Measurements from ENCODE around the gene VPS39.
A peak's percentile ranks its signal among the peaks of the same experiment; 100 is the strongest.

Gene VPS39

DNA sequence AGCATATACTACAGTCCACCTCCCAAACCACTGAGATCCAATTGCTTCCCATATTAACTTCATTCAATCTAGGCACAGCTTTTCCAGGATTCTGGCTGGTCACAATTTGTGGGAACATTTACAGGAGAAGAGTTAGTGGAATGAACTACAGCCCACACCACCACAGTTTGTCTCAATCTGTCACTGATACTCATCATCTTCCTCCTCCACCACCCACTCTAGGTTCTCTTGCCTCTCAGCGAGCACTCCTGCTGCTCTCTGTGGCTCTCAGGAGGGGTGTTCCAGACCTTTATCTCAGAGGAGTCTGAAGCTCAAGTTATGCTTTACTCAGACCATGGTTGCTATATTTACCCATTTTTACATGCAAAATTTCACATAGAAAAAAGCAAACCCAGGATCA, 87.8 kb downstream of the VPS39 start:
- H3K9me3 ChIP-seq (ENCODE audit: insufficient read depth, low read length) = no peaks in the 10 kb centered on the region
- no peak overlapping the region for H3K9ac ChIP-seq (ENCODE audit: low read length)
- H3K4me1 ChIP-seq (ENCODE audit: low read length) = no peaks in the 10 kb centered on the region
- TF ChIP-seq, protein P1, sequence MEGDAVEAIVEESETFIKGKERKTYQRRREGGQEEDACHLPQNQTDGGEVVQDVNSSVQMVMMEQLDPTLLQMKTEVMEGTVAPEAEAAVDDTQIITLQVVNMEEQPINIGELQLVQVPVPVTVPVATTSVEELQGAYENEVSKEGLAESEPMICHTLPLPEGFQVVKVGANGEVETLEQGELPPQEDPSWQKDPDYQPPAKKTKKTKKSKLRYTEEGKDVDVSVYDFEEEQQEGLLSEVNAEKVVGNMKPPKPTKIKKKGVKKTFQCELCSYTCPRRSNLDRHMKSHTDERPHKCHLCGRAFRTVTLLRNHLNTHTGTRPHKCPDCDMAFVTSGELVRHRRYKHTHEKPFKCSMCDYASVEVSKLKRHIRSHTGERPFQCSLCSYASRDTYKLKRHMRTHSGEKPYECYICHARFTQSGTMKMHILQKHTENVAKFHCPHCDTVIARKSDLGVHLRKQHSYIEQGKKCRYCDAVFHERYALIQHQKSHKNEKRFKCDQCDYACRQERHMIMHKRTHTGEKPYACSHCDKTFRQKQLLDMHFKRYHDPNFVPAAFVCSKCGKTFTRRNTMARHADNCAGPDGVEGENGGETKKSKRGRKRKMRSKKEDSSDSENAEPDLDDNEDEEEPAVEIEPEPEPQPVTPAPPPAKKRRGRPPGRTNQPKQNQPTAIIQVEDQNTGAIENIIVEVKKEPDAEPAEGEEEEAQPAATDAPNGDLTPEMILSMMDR (IDR thresholded peaks at IDR 0.05; ENCODE audit: low read depth, low read length) = no peak
- no peak for TF ChIP-seq EZH2phosphoT487 (IDR thresholded peaks at IDR 0.05; ENCODE audit: low read depth)
- no peak overlapping the region for H3K27ac ChIP-seq (ENCODE audit: low read length)
- no peak overlapping the region for H3K4me2 ChIP-seq (ENCODE audit: low read length)
- H4K20me1 ChIP-seq (ENCODE audit: insufficient read depth, low read length) = no peaks in the 10 kb centered on the region
- no peaks in the 10 kb centered on the region for H3K36me3 ChIP-seq (replicated peaks; ENCODE audit: low read depth, low read length)
- H2AFZ ChIP-seq (ENCODE audit: low read depth, low read length) = no peak overlapping the region
- H3K27me3 ChIP-seq (ENCODE audit: low read depth, low read length) = peaks cover 17% of the 10 kb centered on the region
- no peaks in the 10 kb centered on the region for H3K79me2 ChIP-seq (ENCODE audit: low read length)
- no peak overlapping the region for H3K4me3 ChIP-seq (ENCODE audit: low read length)

DNA sequence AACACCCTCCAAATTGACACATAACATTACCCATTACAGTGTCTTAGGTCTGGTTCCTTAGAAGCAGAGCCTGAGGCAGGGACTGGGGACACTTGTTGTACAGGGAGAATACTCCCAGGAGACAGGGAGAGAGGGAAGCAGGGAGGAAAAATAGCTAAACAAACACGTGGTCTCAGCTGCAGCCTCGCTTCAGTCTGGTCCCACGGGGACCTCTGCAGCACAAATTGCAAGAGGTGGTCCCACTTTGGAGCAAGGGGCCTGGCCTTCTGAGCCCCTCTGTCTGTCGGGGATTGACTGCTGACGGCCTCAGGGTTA, 88.7 kb downstream of the VPS39 start:
- Histone ChIP-seq H3K4me2 (ENCODE audit: low read length) (peak overlapping the region; percentile 43; the same call in 1 of the 2 replicates), H3K9ac (ENCODE audit: low read length) (no peak overlapping the region), H3K4me3 (ENCODE audit: low read length) (no peak overlapping the region), H2AFZ (ENCODE audit: low read depth, low read length) (0 out of 2 replicates have a peak overlapping the region, but pooled peaks have one; percentile 84), H3K79me2 (ENCODE audit: low read length) (no peaks in the 10 kb centered on the region), H3K27ac (ENCODE audit: low read length) (no peak overlapping the region), H3K27me3 (ENCODE audit: low read depth, low read length) (peaks cover 22% of the 10 kb centered on the region), H3K4me1 (ENCODE audit: low read length) (no peaks in the 10 kb centered on the region), H3K36me3 (replicated peaks; ENCODE audit: low read depth, low read length) (no peaks in the 10 kb centered on the region), H4K20me1 (ENCODE audit: insufficient read depth, low read length) (no peaks in the 10 kb centered on the region), H3K9me3 (ENCODE audit: insufficient read depth, low read length) (no peaks in the 10 kb centered on the region)
- no peak for TF ChIP-seq EZH2phosphoT487 (IDR thresholded peaks at IDR 0.05; ENCODE audit: low read depth)
- TF ChIP-seq, protein P1 (IDR thresholded peaks at IDR 0.05; ENCODE audit: low read depth, low read length) = no peak

DNA sequence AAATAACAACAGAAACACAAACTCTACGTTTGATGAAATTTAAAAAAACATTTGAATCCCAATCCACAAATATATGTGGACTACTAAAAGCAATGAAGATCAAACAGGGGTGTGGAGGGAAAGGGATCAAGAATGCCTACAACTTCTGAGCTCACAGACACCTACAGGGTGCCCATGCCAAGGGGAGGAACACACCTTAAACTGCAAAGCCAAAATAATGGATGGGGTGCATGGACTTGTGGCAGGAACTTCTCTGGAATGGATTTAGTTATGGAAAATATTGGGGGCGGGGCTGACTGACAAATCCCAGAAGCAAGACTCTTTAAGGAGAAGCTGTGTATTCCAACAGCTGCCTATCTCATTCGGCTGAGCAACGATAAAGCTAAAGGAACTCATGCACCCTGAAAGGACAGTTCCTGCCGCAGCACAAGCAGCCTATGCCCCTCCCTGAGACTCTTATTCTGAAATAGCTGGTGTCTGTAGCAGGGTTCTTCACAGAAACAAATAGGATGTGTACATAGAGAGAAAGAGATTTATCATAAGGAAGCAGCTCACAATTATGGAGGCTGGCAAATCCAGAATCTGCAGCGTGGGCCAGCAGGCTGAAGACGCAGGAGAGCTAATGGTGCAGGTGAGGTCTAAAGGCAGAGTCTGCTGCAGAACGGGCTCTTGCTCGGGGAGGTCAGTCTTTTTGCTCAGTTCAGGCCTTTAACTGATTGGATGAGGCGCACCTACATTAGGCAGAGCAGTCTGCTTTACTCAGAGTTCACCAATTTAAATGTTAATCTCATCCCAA, 89.3 kb downstream of the VPS39 start:
- Histone ChIP-seq H3K4me3 (ENCODE audit: low read length) (peak overlapping the region; percentile 22), H3K27ac (ENCODE audit: low read length) (no peak overlapping the region), H4K20me1 (ENCODE audit: insufficient read depth, low read length) (no peaks in the 10 kb centered on the region), H3K79me2 (ENCODE audit: low read length) (no peaks in the 10 kb centered on the region), H2AFZ (ENCODE audit: low read depth, low read length) (peak overlapping the region; percentile 84), H3K4me2 (ENCODE audit: low read length) (peak overlapping the region; percentile 43), H3K4me1 (ENCODE audit: low read length) (no peaks in the 10 kb centered on the region), H3K9ac (ENCODE audit: low read length) (no peak overlapping the region), H3K36me3 (replicated peaks; ENCODE audit: low read depth, low read length) (no peaks in the 10 kb centered on the region), H3K27me3 (ENCODE audit: low read depth, low read length) (peaks cover 22% of the 10 kb centered on the region), H3K9me3 (ENCODE audit: insufficient read depth, low read length) (no peaks in the 10 kb centered on the region)
- TF ChIP-seq, protein P1 (IDR thresholded peaks at IDR 0.05; ENCODE audit: low read depth, low read length) = no peak
- no peak for TF ChIP-seq EZH2phosphoT487 (IDR thresholded peaks at IDR 0.05; ENCODE audit: low read depth)

DNA sequence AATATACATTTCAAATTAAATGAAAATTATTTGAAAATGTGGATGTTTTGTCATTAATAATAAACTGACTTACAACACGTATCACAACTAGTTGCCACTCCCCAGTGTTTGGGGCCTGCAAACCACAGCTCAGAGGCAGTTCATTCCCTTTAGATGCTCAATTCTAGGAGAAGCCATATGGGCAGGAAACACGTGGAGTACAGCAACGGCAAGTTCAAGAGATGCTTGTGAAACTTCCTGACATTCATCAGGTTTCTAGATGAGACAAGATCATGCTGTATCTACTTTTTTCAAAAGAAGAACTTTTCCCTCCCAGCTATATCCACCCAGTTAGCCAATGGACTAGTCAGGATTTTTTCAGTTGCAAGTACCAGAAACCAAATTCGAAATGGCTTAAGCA, 96.2 kb downstream of the VPS39 start:
- no peak overlapping the region for H3K4me2 ChIP-seq (ENCODE audit: low read length)
- H3K27ac ChIP-seq (ENCODE audit: low read length) = no peak overlapping the region
- H3K79me2 ChIP-seq (ENCODE audit: low read length) = no peaks in the 10 kb centered on the region

More for the DNA sequence above, 96.2 kb downstream of the VPS39 start:
- Histone ChIP-seq H4K20me1 (ENCODE audit: insufficient read depth, low read length) (no peaks in the 10 kb centered on the region), H3K27me3 (ENCODE audit: low read depth, low read length) (peaks cover 21% of the 10 kb centered on the region; the same call in 1 of the 2 replicates), H2AFZ (ENCODE audit: low read depth, low read length) (no peak overlapping the region), H3K9me3 (ENCODE audit: insufficient read depth, low read length) (no peaks in the 10 kb centered on the region), H3K4me3 (ENCODE audit: low read length) (no peak overlapping the region), H3K36me3 (replicated peaks; ENCODE audit: low read depth, low read length) (no peaks in the 10 kb centered on the region), H3K9ac (ENCODE audit: low read length) (no peak overlapping the region), H3K4me1 (ENCODE audit: low read length) (peaks cover 18% of the 10 kb centered on the region)
- TF ChIP-seq, protein P1 (IDR thresholded peaks at IDR 0.05; ENCODE audit: low read depth, low read length) = no peak
- no peak for TF ChIP-seq EZH2phosphoT487 (IDR thresholded peaks at IDR 0.05; ENCODE audit: low read depth)
